Measurements from ENCODE around the gene DLG2. TPM values are rescaled to one million over a fixed set of nuclear protein-coding genes. Genes with fewer than 3 reads are reported as not detected.

Gene DLG2
- total and polyA plus RNA-seq, 9 of the 15 experiments (the other 6 are each of a cell fraction or from before 2014, with no cell fraction given) = 0.52 to 1.6 (median 0.95) TPM

GRCh38 chr11:84607975-84608836, 1018.9 kb downstream of the DLG2 start (continued):
- TF ChIP-seq ZNF511 (CRISPR knock-in tag; IDR thresholded peaks at IDR 0.05) (no peak), ZNF655 (CRISPR knock-in tag; IDR thresholded peaks at IDR 0.05) (no peak), NR2C2 (CRISPR knock-in tag; IDR thresholded peaks at IDR 0.05) (no peak), NR2C2 (tag; IDR thresholded peaks at IDR 0.05) (no peak)

GRCh38 chr11:84594602-84595001, 1032.5 kb downstream of the DLG2 start:
- Histone ChIP-seq H3K4me3 (no peak overlapping the region), H2AFZ (ENCODE audit: low read depth, low read length) (no peak overlapping the region), H3K79me2 (ENCODE audit: control insufficient read depth, insufficient read depth, low read length) (no peaks in the 10 kb centered on the region), H3K27me3 (ENCODE audit: control insufficient read depth in 2 of 2, insufficient read depth in 2 of 2, low read length in 2 of 2) (no peaks in the 10 kb centered on the region), H3K9ac (ENCODE audit: insufficient read depth in 1 of 2, low read depth in 2 of 2, low read length in 2 of 2) (no peak overlapping the region), H3K9me3 (replicated peaks; ENCODE audit: control insufficient read depth, insufficient read depth, low read depth, low read length) (0 out of 2 replicates have a peak, but pooled peaks cover 2% of the 10 kb centered on the region), H3K27ac (ENCODE audit: extremely low read depth, low read depth, low read length) (no peak overlapping the region), H3K4me2 (ENCODE audit: insufficient read depth, low read length) (no peak overlapping the region), H3K36me3 (ENCODE audit: control insufficient read depth, insufficient read depth, low read length) (no peaks in the 10 kb centered on the region), H3K9me1 (ENCODE audit: control insufficient read depth, insufficient read depth, low read length) (no peaks in the 10 kb centered on the region), H4K20me1 (replicated peaks; ENCODE audit: control insufficient read depth, insufficient read depth, low read length) (no peaks in the 10 kb centered on the region), H3K4me1 (replicated peaks in 1 of 2; ENCODE audit: control insufficient read depth in 2 of 2, insufficient read depth in 2 of 2, low read length in 2 of 2) (no peaks in the 10 kb centered on the region)
- ATAC-seq (no peak), DNase-seq (ENCODE audit: extremely low read depth in 1 of 4, low spot score in 3 of 4) (no peak), FAIRE-seq (no peak)
- intact Hi-C loops (cut with micrococcal nuclease) (no loop called here), in situ Hi-C loops (cut with MboI) (no loop called here)
- POLR2A ChIA-PET = no interaction called here
- CTCF ChIA-PET (ENCODE audit: low intra/inter-chr PET ratio) = no interaction called here
- no TSS peak for BruUV-seq (replicated peaks)
- TF ChIP-seq HDAC3 (IDR thresholded peaks at IDR 0.05; ENCODE audit: borderline replicate concordance, partially characterized antibody) (no peak), ESRRA (IDR thresholded peaks at IDR 0.05; ENCODE audit: borderline replicate concordance, low read depth) (no peak), MTF1 (CRISPR knock-in tag; IDR thresholded peaks at IDR 0.05; ENCODE audit: borderline replicate concordance) (no peak), MCM2 (IDR thresholded peaks at IDR 0.05; ENCODE audit: low read depth) (no peak), DEAF1 (CRISPR knock-in tag; IDR thresholded peaks at IDR 0.05) (no peak), RFX1 (IDR thresholded peaks at IDR 0.05) (no peak), HES1 (IDR thresholded peaks at IDR 0.05; ENCODE audit: low read depth) (no peak), ZNF592 (IDR thresholded peaks at IDR 0.05) (no peak)

All from K562 (cell line).